HepG2 (cell line): ENCODE results near the gene DKKL1. TPM values are rescaled to one million over a fixed set of nuclear protein-coding genes. Genes with fewer than 3 reads are reported as not detected.
A peak's percentile ranks its signal among the peaks of the same experiment; 100 is the strongest.

ENCODE experiments used
- FOSL2 ChIP-seq: sonication (generic); formaldehyde crosslinking; IDR thresholded peaks from 2 replicates; pipeline ENCODE4 v1.4.0; 2020; ENCODE audit warnings: missing genetic modification reagents
- HNF1B ChIP-seq: sonication (generic); formaldehyde crosslinking; IDR thresholded peaks from 2 replicates; pipeline ENCODE4 v1.5.1; 2020; ENCODE audit warnings: mild to moderate bottlenecking, moderate library complexity, missing genetic modification reagents
- KMT2A ChIP-seq: sonication (generic); formaldehyde crosslinking; IDR thresholded peaks from 2 replicates; pipeline ENCODE4 v1.4.0; 2020; ENCODE audit warnings: missing genetic modification reagents
- RAD51 ChIP-seq: fragments of 450-650 bp; IDR thresholded peaks from 2 replicates; pipeline ENCODE4 v1.6.1; 2016; ENCODE audit warnings: borderline replicate concordance
- RXRB ChIP-seq: IDR thresholded peaks from 2 replicates; pipeline ENCODE4 v1.6.1; 2016; ENCODE audit warnings: borderline replicate concordance, missing genetic modification reagents, missing compliant biosample characterization
- TFAP4 ChIP-seq: sonication (generic); IDR thresholded peaks from 2 replicates; pipeline ENCODE4 v1.6.1; 2016; ENCODE audit warnings: low read depth, borderline replicate concordance
- ZBTB20 ChIP-seq: sonication (generic); formaldehyde crosslinking; IDR thresholded peaks from 2 replicates; pipeline ENCODE4 v1.8.1; 2023; ENCODE audit warnings: missing genetic modification reagents, low read depth, mild to moderate bottlenecking, borderline replicate concordance
- ZNF382 ChIP-seq: sonication (generic); formaldehyde crosslinking; IDR thresholded peaks from 2 replicates; pipeline ENCODE4 v1.5.0; 2020; ENCODE audit warnings: missing genetic modification reagents, mild to moderate bottlenecking, borderline replicate concordance
- ZNF605 ChIP-seq: sonication (generic); formaldehyde crosslinking; IDR thresholded peaks from 2 replicates; pipeline ENCODE4 v1.8.0; 2022; ENCODE audit warnings: mild to moderate bottlenecking, missing genetic modification reagents
- polyA plus RNA-seq, 8 experiments: library from polyadenylated mRNA; depleted of rRNA in 3 of 8; stranded (reverse) in 7 of 8; unstranded in 1 of 8; fragments of >200 nt; fragmentation: Illumina TruSeq in 4 of 8; extraction: Trizol in 4 of 8; gene quantifications; 2 replicates each; pipeline versions ENCODE4 v1.2.1 to v1.2.3, GENCODE V29; 2011 to 2016; ENCODE audit warnings: low read depth in 4 of 8, missing spikeins in 1 of 8, mixed read lengths in 1 of 8; ENCODE audit not compliant: insufficient read depth in 1 of 8
- total RNA-seq, 5 experiments: library from RNA; depleted of rRNA; stranded (reverse); fragments of >200 nt; fragmentation: Illumina TruSeq; extraction: Trizol; gene quantifications; 2 replicates each; pipeline ENCODE4 v1.2.3, GENCODE V29; 2016; ENCODE audit warnings: low read depth in 1 of 5
- TF ChIP-seq, protein P1 (sequence below): sonication (generic); formaldehyde crosslinking; IDR thresholded peaks from 2 replicates; pipeline ENCODE4 v1.5.1; 2020; ENCODE audit warnings: missing genetic modification reagents, mild to moderate bottlenecking, borderline replicate concordance
- TF ChIP-seq, protein P2 (sequence below): sonication (generic); formaldehyde crosslinking; conservative IDR thresholded peaks from 2 replicates; pipeline ENCODE4 v1.4.0; 2020; ENCODE audit warnings: mild to moderate bottlenecking, missing genetic modification reagents, moderate library complexity
- TF ChIP-seq, protein P3 (sequence below): sonication (generic); formaldehyde crosslinking; IDR thresholded peaks from 2 replicates; pipeline ENCODE4 v1.4.0; 2020; ENCODE audit warnings: missing genetic modification reagents, mild to moderate bottlenecking, borderline replicate concordance
- TF ChIP-seq, protein P4 (sequence below): sonication (generic); formaldehyde crosslinking; conservative IDR thresholded peaks from 2 replicates; pipeline ENCODE4 v1.8.0; 2022; ENCODE audit warnings: low read depth, missing genetic modification reagents

Gene DKKL1
- total and polyA plus RNA-seq, 2 of the 13 experiments (the other 11 are each of a cell fraction or from before 2014, with no cell fraction given): 0.30 to 0.31 TPM

DNA sequence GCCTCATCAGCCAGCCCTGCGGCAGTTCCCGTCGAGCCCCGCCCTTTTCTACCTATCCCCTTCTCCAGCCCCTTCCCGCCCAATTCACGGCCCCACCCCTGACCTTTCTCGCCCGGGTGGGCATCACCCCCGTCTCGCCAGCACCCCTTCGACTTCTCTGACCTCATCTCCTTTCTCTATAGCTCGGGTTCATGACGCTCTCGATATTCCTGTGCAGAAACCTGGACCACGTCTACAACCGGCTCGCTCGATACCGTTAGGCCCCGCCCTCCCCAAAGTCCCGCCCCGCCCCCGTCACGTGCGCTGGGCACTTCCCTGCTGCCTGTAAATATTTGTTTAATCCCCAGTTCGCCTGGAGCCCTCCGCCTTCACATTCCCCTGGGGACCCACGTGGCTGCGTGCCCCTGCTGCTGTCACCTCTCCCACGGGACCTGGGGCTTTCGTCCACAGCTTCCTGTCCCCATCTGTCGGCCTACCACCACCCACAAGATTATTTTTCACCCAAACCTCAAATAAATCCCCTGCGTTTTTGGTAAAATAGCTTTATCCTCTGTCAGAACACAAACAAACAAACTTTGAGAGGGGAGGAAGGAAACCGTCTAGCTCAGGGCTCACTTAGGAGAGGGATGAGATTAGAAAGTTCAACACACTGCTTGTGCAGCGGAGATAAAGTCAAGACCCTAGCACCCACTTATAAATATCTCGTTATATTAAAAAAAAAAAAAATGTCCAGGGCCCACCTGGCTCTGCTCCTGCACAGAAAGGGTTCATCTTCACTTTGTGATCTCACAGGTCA, 23.4 kb upstream of the DKKL1 start (continued):
- TF ChIP-seq RAD51 (no peak), ZNF382 (no peak), HNF1B (CRISPR knock-in tag) (no peak), RXRB (CRISPR knock-in tag) (no peak), ZNF605 (no peak), ZBTB20 (CRISPR knock-in tag) (no peak), FOSL2 (0 out of 2 replicates have a peak, but pooled peaks have one; percentile 13), KMT2A (CRISPR knock-in tag) (no peak), TFAP4 (no peak)
- TF ChIP-seq, protein P1, sequence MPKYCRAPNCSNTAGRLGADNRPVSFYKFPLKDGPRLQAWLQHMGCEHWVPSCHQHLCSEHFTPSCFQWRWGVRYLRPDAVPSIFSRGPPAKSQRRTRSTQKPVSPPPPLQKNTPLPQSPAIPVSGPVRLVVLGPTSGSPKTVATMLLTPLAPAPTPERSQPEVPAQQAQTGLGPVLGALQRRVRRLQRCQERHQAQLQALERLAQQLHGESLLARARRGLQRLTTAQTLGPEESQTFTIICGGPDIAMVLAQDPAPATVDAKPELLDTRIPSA (CRISPR knock-in tag): no peak
- TF ChIP-seq, protein P2, sequence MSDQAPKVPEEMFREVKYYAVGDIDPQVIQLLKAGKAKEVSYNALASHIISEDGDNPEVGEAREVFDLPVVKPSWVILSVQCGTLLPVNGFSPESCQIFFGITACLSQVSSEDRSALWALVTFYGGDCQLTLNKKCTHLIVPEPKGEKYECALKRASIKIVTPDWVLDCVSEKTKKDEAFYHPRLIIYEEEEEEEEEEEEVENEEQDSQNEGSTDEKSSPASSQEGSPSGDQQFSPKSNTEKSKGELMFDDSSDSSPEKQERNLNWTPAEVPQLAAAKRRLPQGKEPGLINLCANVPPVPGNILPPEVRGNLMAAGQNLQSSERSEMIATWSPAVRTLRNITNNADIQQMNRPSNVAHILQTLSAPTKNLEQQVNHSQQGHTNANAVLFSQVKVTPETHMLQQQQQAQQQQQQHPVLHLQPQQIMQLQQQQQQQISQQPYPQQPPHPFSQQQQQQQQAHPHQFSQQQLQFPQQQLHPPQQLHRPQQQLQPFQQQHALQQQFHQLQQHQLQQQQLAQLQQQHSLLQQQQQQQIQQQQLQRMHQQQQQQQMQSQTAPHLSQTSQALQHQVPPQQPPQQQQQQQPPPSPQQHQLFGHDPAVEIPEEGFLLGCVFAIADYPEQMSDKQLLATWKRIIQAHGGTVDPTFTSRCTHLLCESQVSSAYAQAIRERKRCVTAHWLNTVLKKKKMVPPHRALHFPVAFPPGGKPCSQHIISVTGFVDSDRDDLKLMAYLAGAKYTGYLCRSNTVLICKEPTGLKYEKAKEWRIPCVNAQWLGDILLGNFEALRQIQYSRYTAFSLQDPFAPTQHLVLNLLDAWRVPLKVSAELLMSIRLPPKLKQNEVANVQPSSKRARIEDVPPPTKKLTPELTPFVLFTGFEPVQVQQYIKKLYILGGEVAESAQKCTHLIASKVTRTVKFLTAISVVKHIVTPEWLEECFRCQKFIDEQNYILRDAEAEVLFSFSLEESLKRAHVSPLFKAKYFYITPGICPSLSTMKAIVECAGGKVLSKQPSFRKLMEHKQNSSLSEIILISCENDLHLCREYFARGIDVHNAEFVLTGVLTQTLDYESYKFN: peak; percentile 59
- TF ChIP-seq, protein P3, sequence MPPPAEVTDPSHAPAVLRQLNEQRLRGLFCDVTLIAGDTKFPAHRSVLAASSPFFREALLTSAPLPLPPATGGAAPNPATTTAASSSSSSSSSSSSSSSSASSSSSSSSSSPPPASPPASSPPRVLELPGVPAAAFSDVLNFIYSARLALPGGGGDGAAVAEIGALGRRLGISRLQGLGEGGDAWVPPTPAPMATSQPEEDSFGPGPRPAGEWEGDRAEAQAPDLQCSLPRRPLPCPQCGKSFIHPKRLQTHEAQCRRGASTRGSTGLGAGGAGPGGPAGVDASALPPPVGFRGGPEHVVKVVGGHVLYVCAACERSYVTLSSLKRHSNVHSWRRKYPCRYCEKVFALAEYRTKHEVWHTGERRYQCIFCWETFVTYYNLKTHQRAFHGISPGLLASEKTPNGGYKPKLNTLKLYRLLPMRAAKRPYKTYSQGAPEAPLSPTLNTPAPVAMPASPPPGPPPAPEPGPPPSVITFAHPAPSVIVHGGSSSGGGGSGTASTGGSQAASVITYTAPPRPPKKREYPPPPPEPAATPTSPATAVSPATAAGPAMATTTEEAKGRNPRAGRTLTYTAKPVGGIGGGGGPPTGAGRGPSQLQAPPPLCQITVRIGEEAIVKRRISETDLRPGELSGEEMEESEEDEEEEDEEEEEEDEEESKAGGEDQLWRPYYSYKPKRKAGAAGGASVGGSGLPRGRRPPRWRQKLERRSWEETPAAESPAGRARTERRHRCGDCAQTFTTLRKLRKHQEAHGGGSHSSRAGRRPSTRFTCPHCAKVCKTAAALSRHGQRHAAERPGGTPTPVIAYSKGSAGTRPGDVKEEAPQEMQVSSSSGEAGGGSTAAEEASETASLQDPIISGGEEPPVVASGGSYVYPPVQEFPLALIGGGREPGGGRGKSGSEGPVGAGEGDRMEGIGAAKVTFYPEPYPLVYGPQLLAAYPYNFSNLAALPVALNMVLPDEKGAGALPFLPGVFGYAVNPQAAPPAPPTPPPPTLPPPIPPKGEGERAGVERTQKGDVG (CRISPR knock-in tag): no peak
- TF ChIP-seq, protein P4, sequence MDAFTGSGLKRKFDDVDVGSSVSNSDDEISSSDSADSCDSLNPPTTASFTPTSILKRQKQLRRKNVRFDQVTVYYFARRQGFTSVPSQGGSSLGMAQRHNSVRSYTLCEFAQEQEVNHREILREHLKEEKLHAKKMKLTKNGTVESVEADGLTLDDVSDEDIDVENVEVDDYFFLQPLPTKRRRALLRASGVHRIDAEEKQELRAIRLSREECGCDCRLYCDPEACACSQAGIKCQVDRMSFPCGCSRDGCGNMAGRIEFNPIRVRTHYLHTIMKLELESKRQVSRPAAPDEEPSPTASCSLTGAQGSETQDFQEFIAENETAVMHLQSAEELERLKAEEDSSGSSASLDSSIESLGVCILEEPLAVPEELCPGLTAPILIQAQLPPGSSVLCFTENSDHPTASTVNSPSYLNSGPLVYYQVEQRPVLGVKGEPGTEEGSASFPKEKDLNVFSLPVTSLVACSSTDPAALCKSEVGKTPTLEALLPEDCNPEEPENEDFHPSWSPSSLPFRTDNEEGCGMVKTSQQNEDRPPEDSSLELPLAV (CRISPR knock-in tag): no peak
